HG03097 (cell line): ENCODE data around the gene AP2A2.

Source experiments
- ATAC-seq: cut with Tn5 transposase; IDR thresholded peaks from one replicate; pipeline ENCODE4 v1.9.1; 2021; ENCODE audit not compliant: unreplicated experiment, low FRiP score

AP2A2 gene

DNA sequence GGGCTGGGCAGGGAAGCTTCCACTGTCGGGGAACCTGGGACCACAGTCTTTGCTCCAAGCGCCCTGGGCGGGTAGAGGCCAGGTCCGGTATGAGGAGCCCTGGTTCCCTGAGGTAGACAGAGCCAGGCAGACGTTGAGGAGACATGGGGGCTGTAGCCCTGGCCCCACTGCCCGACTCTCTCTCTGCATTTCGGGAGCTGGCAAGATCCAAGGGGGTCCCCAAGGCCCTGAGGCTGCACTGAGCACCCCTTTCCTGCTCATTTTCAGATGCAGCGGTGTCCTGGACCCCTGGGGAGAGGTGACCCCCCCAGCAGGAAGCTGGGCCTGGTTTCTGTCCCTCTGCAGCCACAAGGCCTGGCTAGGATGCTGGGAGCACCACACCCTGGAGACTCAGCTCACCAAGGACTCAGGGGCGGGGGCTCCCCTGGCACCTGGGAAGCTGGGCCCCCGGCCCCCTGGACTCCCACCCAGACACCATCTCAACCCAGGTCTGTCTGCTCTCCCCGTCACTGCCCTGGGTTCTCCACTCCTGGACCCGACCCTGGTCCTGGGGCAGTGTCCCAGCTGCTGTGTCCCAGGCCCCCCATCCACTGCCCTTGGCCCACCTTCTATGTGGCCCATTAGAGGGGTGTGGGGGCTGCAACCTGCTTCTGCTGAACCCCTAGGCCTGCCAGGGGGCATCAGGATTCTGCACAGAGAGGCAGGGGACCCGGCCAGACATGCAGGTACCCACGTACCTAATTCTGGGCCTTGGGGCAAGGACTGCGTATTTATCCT, 125.9 kb downstream of the AP2A2 start:
- ATAC-seq = no peak

DNA sequence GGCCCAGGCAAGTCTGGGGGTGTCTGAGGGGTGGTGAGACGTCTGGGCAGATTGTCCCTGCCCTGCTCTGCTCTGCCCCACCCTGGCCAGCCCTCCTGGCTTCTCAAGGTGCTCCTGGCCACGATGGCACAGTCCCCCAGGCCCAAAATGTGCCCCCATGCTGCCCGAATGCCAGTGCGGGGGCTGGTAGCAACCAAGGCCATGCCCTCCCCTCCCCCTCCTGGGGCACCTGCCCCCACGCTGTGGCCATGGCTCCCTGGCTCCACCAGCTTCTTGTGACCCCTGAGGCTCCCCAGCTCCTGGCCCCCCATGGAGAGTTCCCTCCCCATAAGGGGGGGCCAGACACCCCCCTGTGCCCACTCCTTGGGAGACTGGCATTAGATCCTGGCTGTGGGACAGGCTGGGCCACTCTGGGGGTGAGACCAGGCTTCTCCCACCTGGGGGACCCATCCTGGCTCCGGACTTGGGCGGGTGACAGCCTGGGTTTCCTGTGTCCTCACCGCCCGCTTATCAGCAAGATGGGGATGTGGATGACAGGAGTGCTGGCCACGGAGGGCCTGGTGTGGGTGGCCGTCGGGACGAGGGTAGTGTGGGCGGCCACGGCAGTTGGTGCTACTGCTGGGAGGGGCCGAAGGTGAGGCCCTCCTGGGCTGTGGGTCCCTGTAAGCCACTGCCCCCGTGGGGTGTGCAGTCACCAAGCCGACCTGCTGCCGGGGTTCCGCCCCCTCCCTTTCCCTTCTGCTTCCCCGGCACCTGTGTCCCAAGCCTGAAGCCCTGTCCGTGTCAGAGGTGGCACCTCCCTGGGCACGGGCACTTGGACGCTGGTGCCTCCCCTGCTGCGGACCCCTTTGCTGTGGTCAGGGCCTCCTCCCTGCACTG, 126.7 kb downstream of the AP2A2 start:
- ATAC-seq = no peak

DNA sequence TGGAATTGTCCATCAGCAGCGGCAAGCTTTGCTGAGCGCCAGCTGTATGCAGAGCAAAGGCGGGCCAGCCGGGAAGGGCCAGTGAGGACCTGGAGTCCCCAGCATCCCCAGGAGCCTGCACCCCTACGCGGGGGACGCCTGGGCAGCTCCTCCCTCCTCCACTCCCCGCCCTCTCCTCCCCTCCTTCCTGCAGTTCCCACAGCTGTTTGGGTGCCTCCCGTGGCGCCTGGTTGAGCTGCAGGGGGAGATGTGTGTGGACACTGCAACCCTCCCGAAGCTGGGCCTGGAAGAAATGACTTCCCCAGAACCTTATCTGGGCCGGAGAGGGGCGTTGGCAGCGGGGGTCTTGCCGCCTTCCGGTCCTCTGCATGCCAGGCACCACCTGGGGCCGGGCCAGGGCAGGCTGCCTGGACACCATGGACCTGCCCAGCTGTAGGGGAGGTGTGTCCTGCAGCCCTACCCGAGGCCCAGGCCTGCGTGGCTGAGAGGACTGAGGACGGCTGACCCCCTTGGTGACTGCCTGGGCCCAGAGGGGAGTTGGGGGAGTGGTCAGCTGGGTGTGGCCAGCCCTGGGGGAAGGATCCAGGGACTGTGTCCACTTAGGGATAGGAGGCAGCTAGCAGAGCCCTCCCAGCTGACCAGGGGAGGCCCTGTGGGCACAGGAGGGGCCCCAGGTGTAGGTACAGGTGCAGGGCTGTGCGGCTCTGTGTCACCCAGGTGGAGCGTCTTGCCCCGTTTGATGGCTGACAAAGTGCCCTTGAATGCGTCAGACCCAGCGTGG, 127.6 kb downstream of the AP2A2 start:
- ATAC-seq = no peak

DNA sequence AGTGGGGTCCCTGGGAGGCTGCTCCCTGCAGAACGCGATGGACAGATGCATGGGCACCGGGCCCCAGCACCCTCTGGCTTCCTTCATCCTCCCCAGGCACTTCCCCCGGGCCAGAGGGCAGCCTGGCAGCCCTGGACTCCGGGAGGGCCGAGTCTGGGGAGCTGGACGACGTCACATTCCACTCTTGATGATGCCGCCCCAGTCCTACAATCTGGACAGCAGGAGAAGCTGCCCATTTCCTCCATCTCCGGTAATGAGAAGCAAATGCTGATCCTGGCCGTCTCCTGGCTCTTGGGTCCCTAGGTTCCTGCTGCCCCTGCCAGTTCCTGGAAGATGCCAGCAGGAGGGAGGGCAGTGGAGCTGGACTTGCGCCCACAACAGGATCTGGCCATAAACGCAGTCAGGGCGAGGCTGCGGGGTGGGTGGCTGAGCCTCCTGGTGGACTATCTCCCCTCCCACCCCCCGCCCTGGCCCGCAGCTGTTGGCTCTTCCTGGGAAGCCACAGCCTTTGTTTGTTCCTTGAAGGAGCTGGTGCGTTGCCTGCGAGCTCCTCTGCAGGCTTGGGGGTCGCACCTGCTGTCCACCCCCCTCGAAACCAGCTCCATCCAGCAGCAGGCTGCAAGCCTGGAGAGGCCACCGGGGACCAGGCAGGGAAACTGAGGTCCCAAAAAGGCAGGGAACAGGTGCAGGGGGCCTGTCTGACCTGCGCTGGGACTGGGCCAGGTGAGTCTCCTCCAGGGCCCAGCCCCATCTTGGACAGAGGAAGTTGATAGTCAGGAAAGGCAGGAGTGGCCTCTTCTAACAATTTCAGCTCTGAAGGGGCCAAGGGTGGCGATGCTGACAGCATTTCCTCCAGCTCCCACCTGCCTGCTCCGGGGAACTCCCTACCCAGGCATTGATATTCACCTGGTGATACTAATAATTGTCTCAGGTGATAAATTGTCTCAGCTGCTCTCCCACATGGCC, 128.8 kb downstream of the AP2A2 start:
- no peak for ATAC-seq

DNA sequence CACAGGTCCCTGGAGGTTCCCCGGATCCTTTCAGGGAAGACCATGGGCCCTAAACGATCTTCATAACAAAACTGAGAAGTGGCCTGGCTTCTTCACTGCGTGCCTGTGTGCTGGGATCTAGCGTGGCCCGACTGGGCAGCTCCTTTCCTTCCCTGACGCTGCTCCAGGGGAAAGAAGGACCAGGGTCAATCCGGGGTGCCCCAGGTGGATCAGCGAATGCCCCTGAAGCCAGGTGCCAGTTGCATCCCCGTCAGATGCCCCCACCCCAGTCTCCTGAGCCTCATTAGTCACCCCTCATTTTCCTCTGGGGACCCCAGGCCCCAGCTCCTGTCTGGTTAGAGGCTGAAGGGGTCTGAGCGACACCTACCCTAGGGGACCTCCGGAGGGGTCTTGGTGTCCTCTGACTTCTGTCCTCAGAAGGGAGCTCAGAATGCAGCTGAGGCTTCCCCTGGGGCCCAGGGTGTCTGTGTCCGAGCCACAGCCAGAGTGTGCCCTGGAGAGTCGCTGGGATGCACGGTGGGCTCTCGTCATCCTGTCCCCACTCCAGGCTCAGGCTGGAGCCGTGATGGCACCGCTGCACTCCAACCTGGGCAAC, 129.5 kb downstream of the AP2A2 start:
- no peak for ATAC-seq

DNA sequence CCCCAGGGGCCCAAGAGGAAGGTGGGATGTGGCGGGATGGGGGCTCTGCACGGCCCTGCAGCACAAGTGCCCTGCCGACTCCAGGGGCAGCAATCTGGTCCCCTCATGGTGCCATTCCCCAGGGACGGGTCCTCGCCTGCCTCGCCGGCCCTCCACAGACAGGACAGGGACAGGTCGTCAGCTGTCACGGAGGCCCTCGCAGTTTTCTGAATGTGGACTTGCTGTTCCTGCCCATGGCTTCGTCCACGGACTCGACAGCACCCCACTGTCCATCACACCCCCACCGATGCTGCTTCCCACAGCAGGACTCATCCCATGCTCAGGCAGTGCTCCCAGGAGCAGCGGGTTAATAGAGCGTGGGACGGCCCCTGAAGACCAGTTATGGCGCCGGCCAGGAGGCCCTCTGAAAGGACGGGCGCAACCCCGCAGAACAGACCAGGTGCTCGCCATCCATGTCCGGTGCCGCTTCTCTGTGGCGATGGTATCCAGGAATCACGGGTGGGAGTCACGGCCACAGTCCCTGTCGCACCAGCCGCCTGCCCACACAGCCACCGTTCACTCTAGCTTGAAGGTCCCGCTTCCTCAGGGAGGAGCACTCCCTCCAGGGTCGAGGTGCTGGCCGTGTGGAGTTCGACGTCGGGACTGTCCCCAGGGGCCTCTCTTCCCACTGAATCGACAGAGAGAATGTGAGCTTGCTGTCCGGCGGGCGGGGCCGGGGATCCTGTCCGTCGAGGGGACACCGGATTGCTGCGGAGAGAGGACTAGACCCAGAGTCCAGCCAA, 130.5 kb downstream of the AP2A2 start:
- ATAC-seq = no peak

DNA sequence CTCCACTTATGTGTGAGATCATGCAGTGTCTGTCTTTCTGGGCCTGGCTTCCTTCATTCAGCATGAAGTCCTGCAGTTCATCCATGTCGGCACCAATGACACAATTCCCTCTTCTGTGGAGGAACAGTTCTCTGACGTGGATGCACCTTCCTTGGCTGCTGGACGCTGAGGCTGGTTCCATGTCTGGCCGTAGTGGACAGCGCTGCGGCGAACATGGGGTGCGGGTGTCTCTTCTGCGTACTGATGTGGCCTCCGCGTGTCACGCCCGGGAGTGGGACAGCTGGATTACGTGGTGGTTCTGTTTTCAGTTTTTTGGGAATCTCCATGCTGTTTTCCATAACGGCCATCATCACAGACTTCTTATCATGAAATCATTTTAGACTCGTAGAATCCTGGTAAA, 132.1 kb downstream of the AP2A2 start:
- ATAC-seq = no peak

DNA sequence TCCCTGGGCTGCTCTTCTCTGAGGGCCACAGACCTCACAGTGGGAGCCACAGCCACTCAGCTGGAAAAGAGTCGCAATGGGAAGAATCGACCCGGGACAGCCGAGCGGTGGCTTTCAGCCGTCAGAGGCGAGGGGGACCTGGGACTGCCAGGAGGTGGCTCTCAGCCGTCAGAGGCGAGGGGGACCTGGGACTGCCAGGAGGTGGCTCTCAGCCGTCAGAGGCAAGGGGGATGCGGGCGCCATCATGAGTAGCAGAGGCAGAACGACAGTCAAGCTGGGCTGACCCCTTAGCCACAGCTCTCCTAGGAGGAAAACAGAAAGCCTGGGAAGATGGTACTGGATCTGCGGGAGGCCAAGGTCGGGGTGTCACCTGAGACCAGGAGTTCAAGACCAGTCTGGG, 134.1 kb downstream of the AP2A2 start:
- ATAC-seq = no peak

DNA sequence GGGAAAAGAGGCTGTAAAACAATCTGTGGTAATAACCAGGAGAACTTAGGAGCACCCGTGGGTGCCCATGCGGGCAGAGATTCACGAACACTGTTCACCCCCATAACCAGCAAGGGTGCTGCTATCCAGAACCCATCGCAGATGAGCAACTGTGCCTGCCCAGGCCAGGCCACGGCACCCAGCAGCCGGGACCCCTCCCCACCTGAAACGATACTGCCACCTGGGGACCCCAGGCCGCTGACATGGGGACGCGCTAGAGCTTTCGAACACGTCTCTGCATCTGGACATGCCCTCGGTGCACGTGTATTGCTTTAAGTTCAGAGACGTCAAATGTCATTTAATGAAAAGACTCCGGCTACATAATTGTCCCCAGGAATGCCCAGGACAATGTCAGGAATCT, 134.7 kb downstream of the AP2A2 start:
- no peak for ATAC-seq

DNA sequence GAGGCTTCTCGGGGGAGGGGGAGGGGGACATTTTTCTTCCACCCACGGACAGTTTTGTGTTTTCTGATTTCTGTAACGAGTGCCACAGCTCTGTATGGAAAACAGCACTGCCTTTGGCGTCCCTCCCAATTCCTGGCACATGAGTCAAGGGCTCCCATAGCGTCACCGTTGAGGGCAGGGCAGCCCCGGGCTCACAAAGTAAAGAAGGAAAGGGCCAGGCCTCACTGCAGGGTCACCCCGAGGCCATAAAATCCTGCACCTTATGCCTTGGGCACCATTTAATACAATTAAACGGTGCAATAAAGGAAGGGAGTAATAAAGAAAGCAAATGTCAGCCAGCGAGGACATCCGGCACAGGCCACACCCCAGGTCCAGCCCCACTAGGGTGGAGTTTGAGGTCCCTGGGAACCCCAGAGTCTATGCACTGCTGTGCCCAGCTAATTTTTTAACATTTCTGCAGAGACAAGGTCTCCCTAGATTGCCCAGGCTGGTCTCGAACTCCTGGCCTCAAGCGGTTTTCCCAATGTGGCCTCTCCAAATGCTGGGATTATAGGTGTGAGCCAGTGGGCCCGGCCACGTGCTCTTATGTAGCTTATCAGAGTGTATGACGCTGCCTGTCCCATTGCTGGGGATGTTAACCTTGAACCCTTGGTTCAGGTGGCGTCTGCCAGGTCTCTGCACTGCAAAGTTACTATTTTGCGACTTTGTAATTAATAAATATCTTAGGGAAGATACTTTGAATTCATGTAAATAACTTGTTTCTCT, 135.4 kb downstream of the AP2A2 start:
- ATAC-seq = no peak
